Gastroesophageal sphincter (tissue), 3 donors: ENCODE data around the gene OR2C3.

Experiments used
- EP300 ChIP-seq: sonication (generic); formaldehyde crosslinking; IDR thresholded peaks from one replicate; pipeline ENCODE4 v1.6.1; 2017; ENCODE audit warnings: antibody characterized with exemption, mild to moderate bottlenecking
- POLR2A ChIP-seq, 2 donors: fragments of 450-650 bp; IDR thresholded peaks; one replicate each; pipeline ENCODE4 v1.6.1; 2017; ENCODE audit warnings: antibody characterized with exemption in 2 of 2, mild to moderate bottlenecking in 2 of 2, moderate library complexity in 1 of 2
- POLR2AphosphoS5 ChIP-seq: sonication (generic); formaldehyde crosslinking; IDR thresholded peaks from one replicate; pipeline ENCODE4 v1.6.1; 2017; ENCODE audit warnings: antibody characterized with exemption
- TF ChIP-seq, protein P1 (sequence below), 4 experiments: fragments of 200-600 bp in 2 of 4; fragments of 450-650 bp in 2 of 4; sonication (generic) in 1 of 4; IDR thresholded peaks; one replicate each; pipeline ENCODE4 v1.5.1; 2017 to 2019; ENCODE audit warnings: antibody characterized with exemption in 4 of 4, mild to moderate bottlenecking in 2 of 4, moderate library complexity in 2 of 4

DNA sequence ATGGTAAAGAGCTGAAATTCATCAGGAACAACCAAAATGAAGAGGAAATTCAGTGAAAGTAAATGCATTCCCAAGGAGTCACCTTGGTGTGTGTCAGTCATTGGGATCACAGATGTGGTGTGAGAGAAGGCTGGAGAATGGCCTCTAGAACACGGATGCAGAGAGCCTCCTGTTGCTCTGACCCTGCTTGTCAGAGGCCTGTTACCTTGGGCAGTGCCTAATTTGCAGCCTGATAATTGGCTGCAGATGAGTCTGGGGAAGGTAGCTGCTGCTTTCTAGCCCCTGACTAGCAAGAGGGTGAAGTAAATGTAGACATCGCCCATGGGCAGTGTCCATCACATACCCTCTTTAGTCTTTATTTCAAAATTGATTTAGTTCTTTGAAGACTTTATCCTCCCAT, 16.0 kb upstream of the OR2C3 start:
- TF ChIP-seq, protein P1, sequence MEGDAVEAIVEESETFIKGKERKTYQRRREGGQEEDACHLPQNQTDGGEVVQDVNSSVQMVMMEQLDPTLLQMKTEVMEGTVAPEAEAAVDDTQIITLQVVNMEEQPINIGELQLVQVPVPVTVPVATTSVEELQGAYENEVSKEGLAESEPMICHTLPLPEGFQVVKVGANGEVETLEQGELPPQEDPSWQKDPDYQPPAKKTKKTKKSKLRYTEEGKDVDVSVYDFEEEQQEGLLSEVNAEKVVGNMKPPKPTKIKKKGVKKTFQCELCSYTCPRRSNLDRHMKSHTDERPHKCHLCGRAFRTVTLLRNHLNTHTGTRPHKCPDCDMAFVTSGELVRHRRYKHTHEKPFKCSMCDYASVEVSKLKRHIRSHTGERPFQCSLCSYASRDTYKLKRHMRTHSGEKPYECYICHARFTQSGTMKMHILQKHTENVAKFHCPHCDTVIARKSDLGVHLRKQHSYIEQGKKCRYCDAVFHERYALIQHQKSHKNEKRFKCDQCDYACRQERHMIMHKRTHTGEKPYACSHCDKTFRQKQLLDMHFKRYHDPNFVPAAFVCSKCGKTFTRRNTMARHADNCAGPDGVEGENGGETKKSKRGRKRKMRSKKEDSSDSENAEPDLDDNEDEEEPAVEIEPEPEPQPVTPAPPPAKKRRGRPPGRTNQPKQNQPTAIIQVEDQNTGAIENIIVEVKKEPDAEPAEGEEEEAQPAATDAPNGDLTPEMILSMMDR (IDR thresholded peaks at IDR 0.05) = no peak
- TF ChIP-seq POLR2A (IDR thresholded peaks at IDR 0.05) (no peak), POLR2AphosphoS5 (no peak), EP300 (no peak)
